HepG2 (cell line): Measurements from ENCODE around the gene STATH. TPM values are rescaled to one million over a fixed set of nuclear protein-coding genes. Genes with fewer than 3 reads are reported as not detected.
"Not testable (repeated sequence)": the region's sequence is repeated elsewhere in the genome, so short reads cannot be mapped to it uniquely, and the experiment has no call there.

ENCODE experiments used
- ATAC-seq: fragments of 200-7000 bp; cut with Tn5 transposase; 3 replicates; pipeline ENCODE4 v1.9.1; 2020; ENCODE audit warnings: mild to moderate bottlenecking, moderate library complexity
- BruUV-seq: library from RNA; stranded (reverse); fragments of 400-500 nt; replicated peaks from 2 replicates; lab custom pipeline; 2021; lab: Mats Ljungman, UMichigan
- CTCF ChIA-PET: fragments of 300-600 bp; formaldehyde crosslinking; extraction: SDS; loops from one replicate; lab custom pipeline; 2021; ENCODE audit warnings: low total read pairs, inconsistent platforms, low intra/inter-chr PET ratio; lab: Yijun Ruan, JAX
- POLR2A ChIA-PET: fragments of 350-600 bp; sonication (Branson Sonifier 250); formaldehyde crosslinking; loops from one replicate; lab custom pipeline; 2020; ENCODE audit warnings: antibody characterized with exemption, inconsistent platforms; lab: Yijun Ruan, JAX
- DNase-seq: peaks from one replicate; pipeline ENCODE4 v3.0.0-alpha.2; 2015; ENCODE audit warnings: low spot score
- FAIRE-seq: peaks from 3 replicates; lab custom pipeline; 2011; peaks lifted over from hg19 to GRCh38; lab: Jason Lieb, UNC
- H2AFZ ChIP-seq: one replicate; pipeline ENCODE4 v1.6.1; 2011; ENCODE audit warnings: low read length, inconsistent platforms
- H3K27ac ChIP-seq: fragments of 300-600 bp; 3 replicates; pipeline ENCODE4 v1.8.0; 2011; ENCODE audit warnings: mixed run types, mild to moderate bottlenecking, mixed read lengths, low read length, inconsistent platforms; ENCODE audit not compliant: insufficient read depth; ENCODE audit errors: extremely low read length
- H3K27me3 ChIP-seq, 2 experiments: fragments of 200-600 bp in 1 of 2; 2 replicates in 1 of 2; 3 replicates in 1 of 2; pipeline versions ENCODE4 v1.6.0 to v1.8.0; 2011; ENCODE audit warnings: low read length in 2 of 2, mild to moderate bottlenecking in 2 of 2, moderate library complexity in 2 of 2, inconsistent platforms in 1 of 2; ENCODE audit not compliant: insufficient read depth in 2 of 2, control insufficient read depth in 1 of 2
- H3K36me3 ChIP-seq, 2 experiments: fragments of 200-600 bp in 1 of 2; replicated peaks in 1 of 2; 2 replicates in 1 of 2; 3 replicates in 1 of 2; pipeline versions ENCODE4 v1.5.1 to v1.8.0; 2011; ENCODE audit warnings: low read length in 2 of 2, inconsistent platforms in 1 of 2; ENCODE audit not compliant: insufficient read depth in 2 of 2, control insufficient read depth in 1 of 2
- H3K4me1 ChIP-seq: 2 replicates; pipeline ENCODE4 v1.5.1; 2012; ENCODE audit warnings: low read length, inconsistent platforms; ENCODE audit not compliant: insufficient read depth
- H3K4me2 ChIP-seq: 2 replicates; pipeline ENCODE4 v1.6.0; 2011; ENCODE audit warnings: low read depth, low read length, inconsistent platforms
- H3K4me3 ChIP-seq, 3 experiments: fragments of 200-600 bp in 1 of 3; sonication (generic), shearing (Covaris generic) in 1 of 3; replicated peaks in 1 of 3; 2 replicates each; pipeline ENCODE4 v1.5.1; 2011 to 2016; ENCODE audit warnings: low read length in 3 of 3, inconsistent platforms in 2 of 3, low read depth in 2 of 3, mild to moderate bottlenecking in 2 of 3, control low read depth in 1 of 3, mixed read lengths in 1 of 3; ENCODE audit not compliant: insufficient read depth in 1 of 3
- H3K79me2 ChIP-seq: one replicate; pipeline ENCODE4 v1.6.1; 2011; ENCODE audit warnings: low read length, inconsistent platforms; ENCODE audit not compliant: insufficient read depth
- H3K9ac ChIP-seq: 2 replicates; pipeline ENCODE4 v1.6.0; 2011; ENCODE audit warnings: mild to moderate bottlenecking, low read depth, low read length, inconsistent platforms; ENCODE audit not compliant: insufficient read depth
- H3K9me3 ChIP-seq: 2 replicates; pipeline ENCODE4 v1.5.1; 2012; ENCODE audit warnings: mild to moderate bottlenecking, low read length
- H4K20me1 ChIP-seq: 2 replicates; pipeline ENCODE4 v1.6.0; 2011; ENCODE audit warnings: inconsistent platforms, mild to moderate bottlenecking, low read length, moderate library complexity; ENCODE audit not compliant: insufficient read depth
- WGBS: methylation state at CpG from one replicate; pipeline ENCODE4 v1.1.6; 2017; ENCODE audit warnings: low lambda C conversion rate; 5-methylcytosine and 5-hydroxymethylcytosine counted together
- in situ Hi-C: cut with HindIII; loops from 2 replicates; pipeline ENCODE4 v1.10.0; 2017; ENCODE audit warnings: low pct_unique_long_range_greater_than_20kb; ENCODE audit not compliant: extremely low pct_ligation_motif_present
- intact Hi-C: fragments of 100-400 bp; cut with micrococcal nuclease; formaldehyde crosslinking; loops from one replicate; pipeline ENCODE4 v1.10.0; 2022; ENCODE audit not compliant: unreplicated experiment
- polyA plus RNA-seq, 8 experiments: library from polyadenylated mRNA; depleted of rRNA in 3 of 8; stranded (reverse) in 7 of 8; unstranded in 1 of 8; fragments of >200 nt; fragmentation: Illumina TruSeq in 4 of 8; extraction: Trizol in 4 of 8; gene quantifications; 2 replicates each; pipeline versions ENCODE4 v1.2.1 to v1.2.3, GENCODE V29; 2011 to 2016; ENCODE audit warnings: low read depth in 4 of 8, missing spikeins in 1 of 8, mixed read lengths in 1 of 8; ENCODE audit not compliant: insufficient read depth in 1 of 8
- total RNA-seq, 5 experiments: library from RNA; depleted of rRNA; stranded (reverse); fragments of >200 nt; fragmentation: Illumina TruSeq; extraction: Trizol; gene quantifications; 2 replicates each; pipeline ENCODE4 v1.2.3, GENCODE V29; 2016; ENCODE audit warnings: low read depth in 1 of 5

STATH gene
- total and polyA plus RNA-seq, 2 of the 13 experiments (the other 11 are each of a cell fraction or from before 2014, with no cell fraction given), result not detected

GRCh38 chr4:70050138-70050537 lies 54.4 kb downstream of the STATH start, which contains the start of gene HTN1:
HTN1 (plus strand) TSS chr4:70050438; CDS start chr4:70053077, 2,639 bp downstream.
- H3K27ac ChIP-seq, DNase-seq, H3K9me3 ChIP-seq, POLR2A ChIA-PET, H3K4me3 ChIP-seq, ATAC-seq, H3K4me1 ChIP-seq, H3K9ac ChIP-seq, H3K79me2 ChIP-seq, H4K20me1 ChIP-seq, H3K36me3 ChIP-seq, H3K4me2 ChIP-seq, in situ Hi-C loops, intact Hi-C loops, H3K27me3 ChIP-seq, CTCF ChIA-PET, BruUV-seq, H2AFZ ChIP-seq: not testable (repeated sequence)
- 52% methylated on average over 6 of the region's 6 CpGs for WGBS
- peak; percentile 79 for FAIRE-seq

Other genes starting within 250 kb of the STATH start
- 0.20 and 0.21 TPM in 2 replicates for gene SULT1B1, start 235.3 kb upstream of the STATH start, total RNA-seq (2016; rRNA removed; fragmentation: Illumina TruSeq; extraction: Trizol)
- 0.25 TPM in 2 replicates for gene SULT1B1, start 235.3 kb upstream of the STATH start, polyA plus RNA-seq (2011; rRNA removed)
- gene SULT1E1, start 135.8 kb upstream of the STATH start, total RNA-seq (2016; rRNA removed; fragmentation: Illumina TruSeq; extraction: Trizol), result 3.7 and 3.9 TPM in 2 replicates
- 1.7 and 1.8 TPM in 2 replicates for gene SULT1E1, start 135.8 kb upstream of the STATH start, polyA plus RNA-seq (2011; rRNA removed)
- gene CSN1S1, start 64.9 kb upstream of the STATH start, total RNA-seq (2016; rRNA removed; fragmentation: Illumina TruSeq; extraction: Trizol), result not detected in 2 replicates
- gene CSN1S1, start 64.9 kb upstream of the STATH start, polyA plus RNA-seq (2011; rRNA removed), result not detected in 2 replicates
- not detected in 2 replicates for gene CSN2, start 30.2 kb upstream of the STATH start, total RNA-seq (2016; rRNA removed; fragmentation: Illumina TruSeq; extraction: Trizol)
- 0.15 TPM in 1 of 2 replicates, not detected in the other for gene CSN2, start 30.2 kb upstream of the STATH start, polyA plus RNA-seq (2011; rRNA removed)
- not detected in 2 replicates for gene HTN3, start 32.5 kb downstream of the STATH start, total RNA-seq (2016; rRNA removed; fragmentation: Illumina TruSeq; extraction: Trizol)
- gene HTN3, start 32.5 kb downstream of the STATH start, polyA plus RNA-seq (2011; rRNA removed), result not detected in 2 replicates
- not detected in 2 replicates for gene HTN1, start 54.5 kb downstream of the STATH start, total RNA-seq (2016; rRNA removed; fragmentation: Illumina TruSeq; extraction: Trizol)
- gene HTN1, start 54.5 kb downstream of the STATH start, polyA plus RNA-seq (2011; rRNA removed), result 0.21 TPM in 1 of 2 replicates, not detected in the other
- gene PRR27, start 158.3 kb downstream of the STATH start, total RNA-seq (2016; rRNA removed; fragmentation: Illumina TruSeq; extraction: Trizol), result not detected in 2 replicates
- not detected in 2 replicates for gene PRR27, start 158.3 kb downstream of the STATH start, polyA plus RNA-seq (2011; rRNA removed)
- 115 and 157 TPM in 2 replicates for gene ODAM, start 199.8 kb downstream of the STATH start, total RNA-seq (2016; rRNA removed; fragmentation: Illumina TruSeq; extraction: Trizol)
- gene ODAM, start 199.8 kb downstream of the STATH start, polyA plus RNA-seq (2011; rRNA removed), result 67.4 and 94.6 TPM in 2 replicates
- not detected in 2 replicates for gene FDCSP, start 230.2 kb downstream of the STATH start, total RNA-seq (2016; rRNA removed; fragmentation: Illumina TruSeq; extraction: Trizol)
- not detected in 2 replicates for gene FDCSP, start 230.2 kb downstream of the STATH start, polyA plus RNA-seq (2011; rRNA removed)
- gene CSN3, start 246.6 kb downstream of the STATH start, total RNA-seq (2016; rRNA removed; fragmentation: Illumina TruSeq; extraction: Trizol), result not detected in 2 replicates
- not detected in 2 replicates for gene CSN3, start 246.6 kb downstream of the STATH start, polyA plus RNA-seq (2011; rRNA removed)